ENCODE measurements around the gene PIP5KL1. TPM values are rescaled to one million over a fixed set of nuclear protein-coding genes. Genes with fewer than 3 reads are reported as not detected.

PIP5KL1 gene
- polyA plus RNA-seq, 1 donor from 2014 or later: 3.4 TPM

GRCh38 chr9:127963359-127964064, 32.9 kb upstream of the PIP5KL1 start:
- Histone ChIP-seq H3K4me3 (ENCODE audit: low read length) (no peak overlapping the region), H3K4me2 (ENCODE audit: low read length) (no peak overlapping the region), H3K36me3 (ENCODE audit: insufficient read depth, low read length) (no peaks in the 10 kb centered on the region), H4K20me1 (ENCODE audit: insufficient read depth) (no peaks in the 10 kb centered on the region), H3K27me3 (ENCODE audit: insufficient read depth, low read depth, low read length) (no peaks in the 10 kb centered on the region), H3F3A (ENCODE audit: insufficient read depth, low read length, poor library complexity, severe bottlenecking) (no peaks in the 10 kb centered on the region), H3K27ac (ENCODE audit: low read length) (no peak overlapping the region), H3K9me2 (ENCODE audit: insufficient read depth, low read length) (no peaks in the 10 kb centered on the region), H3K79me2 (replicated peaks; ENCODE audit: insufficient read depth, low read length) (peaks cover 25% of the 10 kb centered on the region), H3K9ac (ENCODE audit: low read length) (no peak overlapping the region), H3K9me3 (ENCODE audit: low read length) (no peaks in the 10 kb centered on the region), H2AFZ (ENCODE audit: low read depth, low read length) (no peak overlapping the region)
- TF ChIP-seq POLR2AphosphoS5 (IDR thresholded peaks at IDR 0.05) (no peak), SMC3 (conservative IDR thresholded peaks at IDR 0.05; ENCODE audit: poor library complexity) (no peak), CTCF (IDR thresholded peaks at IDR 0.05; ENCODE audit: poor library complexity, severe bottlenecking) (no peak), EZH2 (IDR thresholded peaks at IDR 0.05; ENCODE audit: borderline replicate concordance, insufficient read depth, low read length, poor library complexity, severe bottlenecking) (no peak), EP300 (conservative IDR thresholded peaks at IDR 0.05; ENCODE audit: poor library complexity, severe bottlenecking) (no peak)
- TF ChIP-seq, protein P1, sequence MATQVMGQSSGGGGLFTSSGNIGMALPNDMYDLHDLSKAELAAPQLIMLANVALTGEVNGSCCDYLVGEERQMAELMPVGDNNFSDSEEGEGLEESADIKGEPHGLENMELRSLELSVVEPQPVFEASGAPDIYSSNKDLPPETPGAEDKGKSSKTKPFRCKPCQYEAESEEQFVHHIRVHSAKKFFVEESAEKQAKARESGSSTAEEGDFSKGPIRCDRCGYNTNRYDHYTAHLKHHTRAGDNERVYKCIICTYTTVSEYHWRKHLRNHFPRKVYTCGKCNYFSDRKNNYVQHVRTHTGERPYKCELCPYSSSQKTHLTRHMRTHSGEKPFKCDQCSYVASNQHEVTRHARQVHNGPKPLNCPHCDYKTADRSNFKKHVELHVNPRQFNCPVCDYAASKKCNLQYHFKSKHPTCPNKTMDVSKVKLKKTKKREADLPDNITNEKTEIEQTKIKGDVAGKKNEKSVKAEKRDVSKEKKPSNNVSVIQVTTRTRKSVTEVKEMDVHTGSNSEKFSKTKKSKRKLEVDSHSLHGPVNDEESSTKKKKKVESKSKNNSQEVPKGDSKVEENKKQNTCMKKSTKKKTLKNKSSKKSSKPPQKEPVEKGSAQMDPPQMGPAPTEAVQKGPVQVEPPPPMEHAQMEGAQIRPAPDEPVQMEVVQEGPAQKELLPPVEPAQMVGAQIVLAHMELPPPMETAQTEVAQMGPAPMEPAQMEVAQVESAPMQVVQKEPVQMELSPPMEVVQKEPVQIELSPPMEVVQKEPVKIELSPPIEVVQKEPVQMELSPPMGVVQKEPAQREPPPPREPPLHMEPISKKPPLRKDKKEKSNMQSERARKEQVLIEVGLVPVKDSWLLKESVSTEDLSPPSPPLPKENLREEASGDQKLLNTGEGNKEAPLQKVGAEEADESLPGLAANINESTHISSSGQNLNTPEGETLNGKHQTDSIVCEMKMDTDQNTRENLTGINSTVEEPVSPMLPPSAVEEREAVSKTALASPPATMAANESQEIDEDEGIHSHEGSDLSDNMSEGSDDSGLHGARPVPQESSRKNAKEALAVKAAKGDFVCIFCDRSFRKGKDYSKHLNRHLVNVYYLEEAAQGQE (IDR thresholded peaks at IDR 0.05; ENCODE audit: borderline replicate concordance): no peak

- H4K20me1 ChIP-seq (ENCODE audit: insufficient read depth): no peaks in the 10 kb centered on the region
- no peaks in the 10 kb centered on the region for H3K9me2 ChIP-seq (ENCODE audit: insufficient read depth, low read length)
- TF ChIP-seq, protein P1 (IDR thresholded peaks at IDR 0.05; ENCODE audit: borderline replicate concordance): no peak
- TF ChIP-seq EZH2 (IDR thresholded peaks at IDR 0.05; ENCODE audit: borderline replicate concordance, insufficient read depth, low read length, poor library complexity, severe bottlenecking): no peak
- TF ChIP-seq RAD21 (conservative IDR thresholded peaks at IDR 0.05): no peak
- TF ChIP-seq MXI1 (conservative IDR thresholded peaks at IDR 0.05; ENCODE audit: poor library complexity, severe bottlenecking): no peak
- TF ChIP-seq POLR2AphosphoS5 (IDR thresholded peaks at IDR 0.05): no peak
- no peak for TF ChIP-seq TAF1 (IDR thresholded peaks at IDR 0.05; ENCODE audit: low read depth)
- TF ChIP-seq SMC3 (conservative IDR thresholded peaks at IDR 0.05; ENCODE audit: poor library complexity): no peak
- TF ChIP-seq EP300 (conservative IDR thresholded peaks at IDR 0.05; ENCODE audit: poor library complexity, severe bottlenecking): no peak
- no peak for TF ChIP-seq CTCF (IDR thresholded peaks at IDR 0.05; ENCODE audit: poor library complexity, severe bottlenecking)
- H3K4me2 ChIP-seq (ENCODE audit: low read length): no peak overlapping the region
- H3K9me3 ChIP-seq (ENCODE audit: low read length): no peaks in the 10 kb centered on the region
- H3K27ac ChIP-seq (ENCODE audit: low read length): no peak overlapping the region
- H3F3A ChIP-seq (ENCODE audit: insufficient read depth, low read length, poor library complexity, severe bottlenecking): no peaks in the 10 kb centered on the region
- no peaks in the 10 kb centered on the region for H3K27me3 ChIP-seq (ENCODE audit: insufficient read depth, low read depth, low read length)
- H2AFZ ChIP-seq (ENCODE audit: low read depth, low read length): no peak overlapping the region
- H3K36me3 ChIP-seq (ENCODE audit: insufficient read depth, low read length): no peaks in the 10 kb centered on the region
- no peak overlapping the region for H3K9ac ChIP-seq (ENCODE audit: low read length)
- H3K4me3 ChIP-seq (ENCODE audit: low read length): no peak overlapping the region
- H3K79me2 ChIP-seq (replicated peaks; ENCODE audit: insufficient read depth, low read length): peaks cover 22% of the 10 kb centered on the region
Observed at GRCh38 chr9:127963041-127963358, 32.4 kb upstream of the PIP5KL1 start.

Data from neural cell (in vitro differentiated cells).